Upper lobe of left lung (tissue), 6 donors: Measurements from ENCODE around the gene LCOR. TPM values are rescaled to one million over a fixed set of nuclear protein-coding genes. Genes with fewer than 3 reads are reported as not detected.

Experiments used
- ATAC-seq, 2 donors: fragments of 200-7000 bp; cut with Tn5 transposase; one replicate each; pipeline ENCODE4 v1.9.1; 2022; ENCODE audit warnings: mild to moderate bottlenecking in 2 of 2, moderate library complexity in 2 of 2; ENCODE audit not compliant: low FRiP score in 2 of 2
- DNase-seq, 2 donors: peaks; one replicate each; pipeline ENCODE4 v3.0.0-alpha.2; 2019 to 2020
- H3K27ac ChIP-seq, 4 donors: fragments of 200-600 bp; sonication (generic); one replicate each; pipeline ENCODE4 v1.5.1; 2016 to 2019
- H3K27me3 ChIP-seq, 4 donors: fragments of 200-600 bp; sonication (generic); one replicate each; pipeline ENCODE4 v1.5.1; 2017 to 2019
- H3K36me3 ChIP-seq, 4 donors: fragments of 200-600 bp; sonication (generic); one replicate each; pipeline ENCODE4 v1.5.1; 2016 to 2019
- H3K4me1 ChIP-seq, 4 donors: fragments of 200-600 bp; sonication (generic); one replicate each; pipeline ENCODE4 v1.5.1; 2018 to 2019
- H3K4me3 ChIP-seq, 4 donors: fragments of 200-600 bp; sonication (generic); one replicate each; pipeline ENCODE4 v1.5.1; 2017 to 2019; ENCODE audit warnings: mild to moderate bottlenecking in 2 of 4, moderate library complexity in 1 of 4
- H3K9me3 ChIP-seq, 4 donors: fragments of 200-600 bp; sonication (generic); one replicate each; pipeline ENCODE4 v1.5.1; 2018 to 2019
- EP300 ChIP-seq, 4 donors: sonication (generic); formaldehyde crosslinking; IDR thresholded peaks; one replicate each; pipeline ENCODE4 v1.5.1; 2017; ENCODE audit warnings: antibody characterized with exemption in 4 of 4, control low read depth in 2 of 4
- POLR2A ChIP-seq, 4 donors: fragments of 450-650 bp; IDR thresholded peaks; one replicate each; pipeline ENCODE4 v1.5.1; 2016 to 2017; ENCODE audit warnings: antibody characterized with exemption in 4 of 4, mild to moderate bottlenecking in 2 of 4
- POLR2AphosphoS5 ChIP-seq, 2 donors: sonication (generic); formaldehyde crosslinking; IDR thresholded peaks; one replicate each; pipeline ENCODE4 v1.5.1; 2017; ENCODE audit warnings: antibody characterized with exemption in 2 of 2
- WGBS, 2 donors: methylation state at CpG; one replicate each; pipeline ENCODE4 v1.1.5; 2017 to 2018; 5-methylcytosine and 5-hydroxymethylcytosine counted together
- total RNA-seq, 6 donors: library from RNA; depleted of rRNA in 4 of 6; stranded (reverse); fragments of >200 nt in 4 of 6; gene quantifications; one replicate each; pipeline versions ENCODE4 v1.1.0 to v1.2.1, GENCODE V29; 2016 to 2021
- TF ChIP-seq, protein P1 (sequence below), 6 experiments: fragments of 450-650 bp in 4 of 6; fragments of 200-600 bp in 2 of 6; sonication (generic) in 2 of 6; IDR thresholded peaks; one replicate each; pipeline ENCODE4 v1.5.1; 2016 to 2019; ENCODE audit warnings: antibody characterized with exemption in 6 of 6
- donor health status: DM: no; HTN: no; CAD: no; lungs with moderate emphysema.
- donor health status: DM: no; HTN: yes; CAD: no; lungs with severe emphysema.

The LCOR gene
- total RNA-seq, 6 donors from 2014 or later: 18.6 to 54.7 (median 28.0) TPM

DNA sequence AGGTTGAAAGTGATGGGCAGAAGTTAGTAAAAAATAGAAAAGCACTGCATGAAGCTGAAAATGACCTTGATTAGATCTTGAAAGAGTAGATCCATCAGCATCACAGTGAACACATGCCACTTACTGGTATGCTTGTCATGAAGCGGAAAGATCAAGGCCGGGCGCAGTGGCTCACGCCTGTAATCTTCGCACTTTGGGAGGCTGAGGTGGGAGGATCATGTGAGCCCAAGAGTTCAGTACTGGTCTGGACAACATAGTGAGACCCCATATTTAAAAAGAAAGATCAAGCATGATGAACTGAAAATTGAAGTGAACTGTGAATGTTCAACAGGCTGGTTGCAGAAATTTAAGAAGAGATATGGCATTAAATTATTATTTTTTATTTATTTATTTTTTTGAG, 18.0 kb downstream of the LCOR start:
- H3K36me3 ChIP-seq: no peaks in the 10 kb centered on the region
- no peaks in the 10 kb centered on the region for H3K27me3 ChIP-seq
- H3K9me3 ChIP-seq: no peaks in the 10 kb centered on the region
- DNase-seq (no peak), ATAC-seq (no peak)
- WGBS, 2 donors: 95 to 96% methylated on average over 5 of the region's 5 CpGs
- no peak overlapping the region for H3K27ac ChIP-seq
- H3K4me3 ChIP-seq: no peak overlapping the region
- H3K4me1 ChIP-seq: peaks cover 2 to 21% (median 8%) of the 10 kb centered on the region in 4 donors
- no peak for TF ChIP-seq POLR2AphosphoS5 (IDR thresholded peaks at IDR 0.05)
- TF ChIP-seq, protein P1, sequence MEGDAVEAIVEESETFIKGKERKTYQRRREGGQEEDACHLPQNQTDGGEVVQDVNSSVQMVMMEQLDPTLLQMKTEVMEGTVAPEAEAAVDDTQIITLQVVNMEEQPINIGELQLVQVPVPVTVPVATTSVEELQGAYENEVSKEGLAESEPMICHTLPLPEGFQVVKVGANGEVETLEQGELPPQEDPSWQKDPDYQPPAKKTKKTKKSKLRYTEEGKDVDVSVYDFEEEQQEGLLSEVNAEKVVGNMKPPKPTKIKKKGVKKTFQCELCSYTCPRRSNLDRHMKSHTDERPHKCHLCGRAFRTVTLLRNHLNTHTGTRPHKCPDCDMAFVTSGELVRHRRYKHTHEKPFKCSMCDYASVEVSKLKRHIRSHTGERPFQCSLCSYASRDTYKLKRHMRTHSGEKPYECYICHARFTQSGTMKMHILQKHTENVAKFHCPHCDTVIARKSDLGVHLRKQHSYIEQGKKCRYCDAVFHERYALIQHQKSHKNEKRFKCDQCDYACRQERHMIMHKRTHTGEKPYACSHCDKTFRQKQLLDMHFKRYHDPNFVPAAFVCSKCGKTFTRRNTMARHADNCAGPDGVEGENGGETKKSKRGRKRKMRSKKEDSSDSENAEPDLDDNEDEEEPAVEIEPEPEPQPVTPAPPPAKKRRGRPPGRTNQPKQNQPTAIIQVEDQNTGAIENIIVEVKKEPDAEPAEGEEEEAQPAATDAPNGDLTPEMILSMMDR (IDR thresholded peaks at IDR 0.05): no peak
- TF ChIP-seq EP300 (IDR thresholded peaks at IDR 0.05): no peak
- TF ChIP-seq POLR2A (IDR thresholded peaks at IDR 0.05): no peak

DNA sequence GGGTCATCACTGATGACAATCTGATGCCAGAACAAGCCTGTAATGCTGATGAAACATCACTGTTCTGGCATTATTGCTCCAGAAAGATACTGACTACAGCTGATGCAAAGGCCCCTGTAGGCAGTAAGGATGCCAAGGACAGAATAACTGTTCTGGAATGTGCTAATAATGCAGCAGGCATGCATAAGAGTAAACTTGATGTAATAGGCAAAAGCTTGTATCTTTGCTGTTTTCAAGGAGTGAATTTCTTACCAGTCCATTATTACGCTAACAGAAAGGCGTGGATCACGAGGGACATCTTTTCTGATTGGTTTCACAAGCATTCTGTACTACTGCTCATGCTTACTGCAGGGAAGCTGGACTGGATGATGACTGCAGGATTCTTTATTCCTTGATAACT, 18.7 kb downstream of the LCOR start:
- Histone ChIP-seq H3K27ac (no peak overlapping the region), H3K4me1 (peaks cover 0 to 16% (median 6%) of the 10 kb centered on the region in 4 donors), H3K4me3 (no peak overlapping the region), H3K27me3 (no peaks in the 10 kb centered on the region), H3K9me3 (no peaks in the 10 kb centered on the region), H3K36me3 (no peaks in the 10 kb centered on the region)
- WGBS, 2 donors: 79 to 92% methylated on average over 3 of the region's 3 CpGs
- ATAC-seq (peak in 1 of 2 donors; percentile 93), DNase-seq (no peak)
- TF ChIP-seq POLR2A (IDR thresholded peaks at IDR 0.05) (no peak), EP300 (IDR thresholded peaks at IDR 0.05) (no peak), POLR2AphosphoS5 (IDR thresholded peaks at IDR 0.05) (no peak)
- TF ChIP-seq, protein P1 (IDR thresholded peaks at IDR 0.05): no peak

DNA sequence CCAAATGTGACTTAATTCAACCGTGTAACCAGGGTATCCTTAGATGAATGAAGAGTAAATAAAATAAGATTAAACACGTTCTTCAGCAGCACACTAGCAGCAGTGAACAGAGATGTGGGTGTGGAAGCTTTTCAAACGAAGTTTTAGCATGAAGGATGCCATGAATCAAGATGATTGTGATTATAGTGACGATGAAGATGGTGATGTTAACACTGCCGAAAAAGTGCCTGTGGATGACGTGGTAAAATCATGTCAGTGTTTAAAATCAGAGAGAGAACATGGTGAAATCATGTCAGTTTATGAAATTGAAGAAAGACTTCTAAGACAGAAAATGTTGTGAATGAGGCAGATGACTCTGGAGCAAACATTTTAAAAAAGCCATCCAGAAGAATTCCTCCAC, 19.2 kb downstream of the LCOR start:
- 68 to 71% methylated on average over 6 of the region's 6 CpGs for WGBS, 2 donors
- TF ChIP-seq, protein P1 (IDR thresholded peaks at IDR 0.05): no peak
- TF ChIP-seq POLR2AphosphoS5 (IDR thresholded peaks at IDR 0.05) (no peak), EP300 (IDR thresholded peaks at IDR 0.05) (no peak), POLR2A (IDR thresholded peaks at IDR 0.05) (no peak)
- Histone ChIP-seq H3K36me3 (no peaks in the 10 kb centered on the region), H3K27me3 (no peaks in the 10 kb centered on the region), H3K27ac (no peak overlapping the region), H3K4me3 (no peak overlapping the region), H3K4me1 (peaks cover 2 to 16% (median 5%) of the 10 kb centered on the region in 4 donors), H3K9me3 (no peaks in the 10 kb centered on the region)
- no peak for DNase-seq
- peak in 1 of 2 donors; percentile 9 for ATAC-seq

DNA sequence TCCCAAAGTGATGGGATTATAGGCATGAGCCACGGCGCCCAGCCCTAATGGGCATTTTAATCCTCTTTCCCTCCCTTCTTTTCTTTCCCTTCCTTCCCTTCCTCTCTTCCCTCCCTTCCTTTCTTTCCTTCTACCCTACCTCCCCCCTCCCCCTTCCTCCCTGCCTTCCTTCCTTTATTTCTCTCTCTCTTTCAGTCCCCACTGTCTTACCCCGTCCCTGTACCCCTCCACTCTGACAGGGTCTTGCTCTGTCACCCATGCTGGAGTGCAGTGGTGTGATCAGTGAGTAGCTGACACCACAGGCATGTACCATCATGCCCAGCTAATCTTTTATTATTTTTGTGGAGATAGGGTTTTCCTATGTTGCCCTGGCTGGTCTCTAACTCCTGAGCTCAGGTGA, 24.2 kb downstream of the LCOR start:
- H3K27me3 ChIP-seq: no peaks in the 10 kb centered on the region
- peaks cover 0 to 9% (median 0%) of the 10 kb centered on the region in 4 donors for H3K36me3 ChIP-seq
- peak in 1 of 2 donors; percentile 37 for ATAC-seq
- no peak for TF ChIP-seq EP300 (IDR thresholded peaks at IDR 0.05)
- no peak for TF ChIP-seq POLR2AphosphoS5 (IDR thresholded peaks at IDR 0.05)
- TF ChIP-seq, protein P1 (IDR thresholded peaks at IDR 0.05): no peak
- TF ChIP-seq POLR2A (IDR thresholded peaks at IDR 0.05): no peak
- no peak overlapping the region for H3K27ac ChIP-seq
- H3K4me1 ChIP-seq: peaks cover 0 to 24% (median 11%) of the 10 kb centered on the region in 4 donors
- DNase-seq: no peak
- WGBS, 2 donors: 82 to 85% methylated on average over 3 of the region's 3 CpGs
- no peak overlapping the region for H3K4me3 ChIP-seq
- H3K9me3 ChIP-seq: no peaks in the 10 kb centered on the region

DNA sequence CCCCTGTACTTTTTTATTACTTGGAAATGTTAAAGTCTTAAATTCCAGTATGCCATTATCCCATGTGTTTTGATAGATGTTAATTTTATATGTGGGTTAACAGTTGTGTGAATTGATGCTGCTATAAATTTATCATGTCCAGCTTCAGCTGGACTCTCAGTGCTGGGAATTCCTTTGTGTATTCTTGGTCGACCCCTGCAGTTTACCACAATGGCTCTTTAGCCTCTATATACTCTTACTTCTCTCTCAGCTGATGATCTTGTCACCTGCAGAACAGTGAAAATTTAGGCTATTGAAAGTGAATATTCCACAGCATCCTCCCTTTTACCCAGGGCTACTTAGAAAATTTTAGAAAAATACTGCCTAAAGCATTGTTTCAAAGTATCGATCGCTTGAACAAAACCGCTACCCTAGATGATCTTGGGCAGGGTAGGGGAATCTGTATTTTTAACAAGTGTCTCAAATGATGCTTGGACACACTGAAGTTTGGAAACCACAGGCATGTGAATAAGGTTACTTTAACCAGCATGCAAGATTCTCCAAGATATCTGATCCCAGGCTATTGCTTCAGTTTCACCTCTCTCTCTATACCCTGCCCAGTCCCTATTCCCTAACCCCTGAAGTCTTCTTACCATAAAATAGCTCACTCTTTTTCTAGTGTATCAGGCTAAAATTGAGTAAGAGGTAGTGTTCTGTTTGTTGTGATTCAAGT, 25.4 kb downstream of the LCOR start:
- no peak for ATAC-seq
- peaks cover 0 to 9% (median 0%) of the 10 kb centered on the region in 4 donors for H3K36me3 ChIP-seq
- no peak for TF ChIP-seq POLR2AphosphoS5 (IDR thresholded peaks at IDR 0.05)
- TF ChIP-seq EP300 (IDR thresholded peaks at IDR 0.05): no peak
- no peak for TF ChIP-seq POLR2A (IDR thresholded peaks at IDR 0.05)
- TF ChIP-seq, protein P1 (IDR thresholded peaks at IDR 0.05): no peak
- H3K4me1 ChIP-seq: peaks cover 0 to 21% (median 11%) of the 10 kb centered on the region in 4 donors
- DNase-seq: no peak
- 90 to 92% methylated on average over 4 of the region's 4 CpGs for WGBS, 2 donors
- H3K9me3 ChIP-seq: no peaks in the 10 kb centered on the region
- no peak overlapping the region for H3K27ac ChIP-seq
- H3K27me3 ChIP-seq: no peaks in the 10 kb centered on the region
- H3K4me3 ChIP-seq: no peak overlapping the region
